T-cell (primary cell): ENCODE measurements around the gene AKAP13. TPM values are rescaled to one million over a fixed set of nuclear protein-coding genes. Genes with fewer than 3 reads are reported as not detected.

Source experiments
- ATAC-seq, 4 experiments: fragments of 200-7000 bp in 3 of 4; fragments of 150-1000 bp in 1 of 4; cut with Tn5 transposase; replicated peaks in 1 of 4; 1 replicate in 3 of 4; 2 replicates in 1 of 4; pipeline ENCODE4 v1.10.0; 2021; ENCODE audit warnings: moderate library complexity in 3 of 4, mild to moderate bottlenecking in 2 of 4, moderate number of reproducible peaks in 1 of 4
- CTCF ChIA-PET, 2 donors: fragments of 300-600 bp; sonication (Branson Sonifier 250); formaldehyde crosslinking; loops; one replicate each; lab custom pipeline; 2022; ENCODE audit warnings: antibody characterized with exemption in 2 of 2; lab: Charles Lee
- POLR2A ChIA-PET, 2 donors: fragments of 300-600 bp; sonication (Branson Sonifier 250); formaldehyde crosslinking; loops; one replicate each; lab custom pipeline; 2022; ENCODE audit warnings: antibody characterized with exemption in 2 of 2; lab: Charles Lee
- DNase-seq, 35 experiments: peaks; one replicate each; pipeline versions ENCODE4 v3.0.0 to v3.0.0-alpha.2; 2013 to 2023
- H3K27ac ChIP-seq: one replicate; pipeline ENCODE4 v1.5.1; 2013; ENCODE audit warnings: low read length
- H3K27me3 ChIP-seq, 2 experiments: replicated peaks in 1 of 2; 1 replicate in 1 of 2; 2 replicates in 1 of 2; pipeline versions ENCODE4 v1.6.1 to v1.7.0; 2013; ENCODE audit warnings: low read length in 1 of 2, mixed read lengths in 1 of 2; ENCODE audit not compliant: control insufficient read depth in 2 of 2, insufficient read depth in 2 of 2; ENCODE audit errors: extremely low read depth in 1 of 2
- H3K36me3 ChIP-seq, 2 donors: 1 replicate in 1 of 2; 2 replicates in 1 of 2; pipeline versions ENCODE4 v1.6.1 to v1.7.0; 2013; ENCODE audit warnings: low read length in 1 of 2; ENCODE audit not compliant: control insufficient read depth in 2 of 2, insufficient read depth in 1 of 2; ENCODE audit errors: extremely low read depth in 1 of 2
- H3K4me1 ChIP-seq, 2 experiments: 1 replicate in 1 of 2; 2 replicates in 1 of 2; pipeline versions ENCODE4 v1.6.1 to v1.7.0; 2013; ENCODE audit warnings: low read length in 2 of 2, mixed read lengths in 1 of 2; ENCODE audit not compliant: insufficient read depth in 2 of 2, control insufficient read depth in 1 of 2; ENCODE audit errors: extremely low read depth in 1 of 2
- H3K4me3 ChIP-seq, 2 donors: 1 replicate in 1 of 2; 2 replicates in 1 of 2; pipeline versions ENCODE4 v1.5.1 to v1.7.0; 2013; ENCODE audit warnings: mild to moderate bottlenecking in 2 of 2, low read length in 1 of 2, moderate library complexity in 1 of 2; ENCODE audit not compliant: control insufficient read depth in 1 of 2; ENCODE audit errors: extremely low read depth in 1 of 2
- H3K9me3 ChIP-seq: 2 replicates; pipeline ENCODE4 v1.7.0; 2013
- H3K27ac Mint-ChIP-seq, 2 donors: one replicate each; pipeline ENCODE4 v1.8.0; 2020 to 2021; ENCODE audit warnings: mild to moderate bottlenecking in 2 of 2, mixed read lengths in 2 of 2
- H3K27me3 Mint-ChIP-seq, 2 donors: one replicate each; pipeline ENCODE4 v1.8.0; 2021 to 2022; ENCODE audit warnings: mixed read lengths in 2 of 2
- H3K36me3 Mint-ChIP-seq: one replicate; pipeline ENCODE4 v1.8.0; 2021; ENCODE audit warnings: mixed read lengths
- H3K4me1 Mint-ChIP-seq, 3 donors: one replicate each; pipeline ENCODE4 v1.8.0; 2020 to 2022; ENCODE audit warnings: mixed read lengths in 3 of 3, mild to moderate bottlenecking in 1 of 3
- H3K4me3 Mint-ChIP-seq, 3 donors: one replicate each; pipeline ENCODE4 v1.8.0; 2020 to 2022; ENCODE audit warnings: mild to moderate bottlenecking in 3 of 3, mixed read lengths in 3 of 3, moderate library complexity in 3 of 3
- H3K9me3 Mint-ChIP-seq, 3 donors: one replicate each; pipeline ENCODE4 v1.8.0; 2020 to 2022; ENCODE audit warnings: mixed read lengths in 3 of 3
- WGBS: methylation state at CpG from one replicate; pipeline ENCODE4 v1.1.5; 2013; ENCODE audit warnings: missing lambda C conversion rate; ENCODE audit not compliant: insufficient coverage; 5-methylcytosine and 5-hydroxymethylcytosine counted together
- total RNA-seq, 35 experiments: library from RNA in 6 of 35; stranded (reverse) in 6 of 35; fragments of 120-200 nt in 1 of 35; gene quantifications; one replicate each; pipeline versions ENCODE4 v1.2.1 to v1.2.4 and lab custom pipeline; 2013 to 2026

AKAP13 gene
- total RNA-seq, 5 donors from 2014 or later (not counting 1 experiment from before 2014, with no cell fraction given) = 232 to 391 (median 281) TPM

- ChIA-PET POLR2A (no interaction called here), CTCF (interaction anchor here in 1 of 2 donors (0.6 kb wide), 1 partner anchor 74 kb away, joined by 3 read pairs; no protein-coding TSS in a partner anchor)
- WGBS = 89% methylated on average over 8 of the region's 9 CpGs
- ATAC-seq (no peak), DNase-seq (no peak)
- Histone ChIP-seq H3K4me1 (peaks cover 36 to 37% of the 10 kb centered on the region in 2 experiments), H3K27me3 (no peaks in the 10 kb centered on the region), H3K36me3 (peaks cover 8 to 34% of the 10 kb centered on the region in 2 donors), H3K9me3 (no peaks in the 10 kb centered on the region), H3K4me3 (no peak overlapping the region), H3K27ac (peak overlapping the region; percentile 93)
- Mint-ChIP-seq H3K4me3 (peak overlapping the region in 1 of 3 donors; percentile 32), H3K27ac (peak overlapping the region; percentile 96 to 99), H3K4me1 (peaks cover 54 to 56% (median 55%) of the 10 kb centered on the region in 3 donors), H3K36me3 (peaks cover 35% of the 10 kb centered on the region), H3K9me3 (no peaks in the 10 kb centered on the region), H3K27me3 (no peaks in the 10 kb centered on the region)
Measured at GRCh38 chr15:85578941-85579701, 198.7 kb downstream of the AKAP13 start.

- no peaks in the 10 kb centered on the region for H3K9me3 ChIP-seq
- H3K4me1 ChIP-seq = peaks cover 39 to 45% of the 10 kb centered on the region in 2 experiments
- peak overlapping the region; percentile 93 for H3K27ac ChIP-seq
- H3K27me3 ChIP-seq = no peaks in the 10 kb centered on the region
- Mint-ChIP-seq H3K27ac (peak overlapping the region; percentile 96 to 99), H3K9me3 (no peaks in the 10 kb centered on the region), H3K4me1 (peaks cover 63 to 66% (median 65%) of the 10 kb centered on the region in 3 donors), H3K36me3 (peaks cover 39% of the 10 kb centered on the region), H3K27me3 (no peaks in the 10 kb centered on the region), H3K4me3 (peak overlapping the region; percentile 82 to 88 (median 82))
- H3K36me3 ChIP-seq = peaks cover 8 to 36% of the 10 kb centered on the region in 2 donors
- CTCF ChIA-PET = interaction anchor here in 1 of 2 donors (0.6 to 2.0 kb wide), 3 partner anchors 37 to 88 kb away, joined by 3 to 5 read pairs (median 3); no protein-coding TSS in a partner anchor
- ATAC-seq (no peak), DNase-seq (peak in 1 of 35 experiments; percentile 8)
- H3K4me3 ChIP-seq = no peak overlapping the region
- 90% methylated on average over 3 of the region's 14 CpGs for WGBS
- POLR2A ChIA-PET = interaction anchor here in 1 of 2 donors (0.5 to 1.4 kb wide), 5 partner anchors 12 to 88 kb away, joined by 3 to 6 read pairs (median 3); no protein-coding TSS in a partner anchor
Measured at GRCh38 chr15:85579957-85580694, 199.7 kb downstream of the AKAP13 start.

GRCh38 chr15:85580879-85581278 is 200.5 kb downstream of the AKAP13 start:
- DNase-seq = peak in 33 of 35 experiments; percentile 26 to 71 (median 48)
- no peaks in the 10 kb centered on the region for H3K9me3 ChIP-seq
- H3K4me1 ChIP-seq = peaks cover 39 to 45% of the 10 kb centered on the region in 2 experiments
- Mint-ChIP-seq H3K36me3 (peaks cover 43% of the 10 kb centered on the region), H3K4me3 (peak overlapping the region; percentile 82 to 88 (median 82)), H3K4me1 (peaks cover 70 to 73% (median 71%) of the 10 kb centered on the region in 3 donors), H3K9me3 (no peaks in the 10 kb centered on the region), H3K27ac (peak overlapping the region; percentile 96 to 99), H3K27me3 (no peaks in the 10 kb centered on the region)
- POLR2A ChIA-PET = interaction anchor here in 1 of 2 donors (0.7 to 1.4 kb wide), 5 partner anchors 13 to 87 kb away, joined by 3 to 5 read pairs (median 3); no protein-coding TSS in a partner anchor
- CTCF ChIA-PET = interaction anchor here in 1 of 2 donors (0.8 to 2.0 kb wide), 3 partner anchors 27 to 87 kb away, joined by 3 to 5 read pairs (median 4); no protein-coding TSS in a partner anchor
- H3K4me3 ChIP-seq = peak overlapping the region in 1 of 2 donors; percentile 55
- H3K36me3 ChIP-seq = peaks cover 4 to 38% of the 10 kb centered on the region in 2 donors
- H3K27me3 ChIP-seq = no peaks in the 10 kb centered on the region
- peak; percentile 22 to 61 (median 40) for ATAC-seq
- WGBS = 13% methylated on average over 2 of the region's 3 CpGs
- H3K27ac ChIP-seq = peak overlapping the region; percentile 93

DNA sequence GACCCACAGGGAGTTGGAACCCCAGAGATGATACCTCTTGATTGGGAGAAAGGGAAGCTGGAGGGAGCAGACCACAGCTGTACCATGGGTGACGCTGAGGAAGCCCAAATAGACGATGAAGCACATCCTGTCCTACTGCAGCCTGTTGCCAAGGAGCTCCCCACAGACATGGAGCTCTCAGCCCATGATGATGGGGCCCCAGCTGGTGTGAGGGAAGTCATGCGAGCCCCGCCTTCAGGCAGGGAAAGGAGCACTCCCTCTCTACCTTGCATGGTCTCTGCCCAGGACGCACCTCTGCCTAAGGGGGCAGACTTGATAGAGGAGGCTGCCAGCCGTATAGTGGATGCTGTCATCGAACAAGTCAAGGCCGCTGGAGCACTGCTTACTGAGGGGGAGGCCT is 201.1 kb downstream of the AKAP13 start:
- ChIA-PET POLR2A (interaction anchor here (0.5 to 2.1 kb wide), 12 partner anchors 14 to 210 kb away, joined by 3 to 23 read pairs (median 3); no protein-coding TSS in a partner anchor), CTCF (interaction anchor here in 1 of 2 donors (0.8 to 2.0 kb wide), 5 partner anchors 22 to 86 kb away, joined by 3 to 5 read pairs (median 4); no protein-coding TSS in a partner anchor)
- Mint-ChIP-seq H3K27ac (peak overlapping the region; percentile 96 to 99), H3K4me1 (peaks cover 74 to 78% (median 76%) of the 10 kb centered on the region in 3 donors), H3K4me3 (peak overlapping the region; percentile 82 to 88 (median 82)), H3K36me3 (peaks cover 40% of the 10 kb centered on the region), H3K9me3 (no peaks in the 10 kb centered on the region), H3K27me3 (no peaks in the 10 kb centered on the region)
- peak overlapping the region in 1 of 2 donors; percentile 55 for H3K4me3 ChIP-seq
- H3K36me3 ChIP-seq = peaks cover 4 to 36% of the 10 kb centered on the region in 2 donors
- H3K4me1 ChIP-seq = peaks cover 39 to 45% of the 10 kb centered on the region in 2 experiments
- peak overlapping the region; percentile 93 for H3K27ac ChIP-seq
- 0% methylated on average over 2 of the region's 8 CpGs for WGBS
- ATAC-seq = peak in 3 of 4 experiments; percentile 31 to 34 (median 32)
- no peaks in the 10 kb centered on the region for H3K27me3 ChIP-seq
- H3K9me3 ChIP-seq = no peaks in the 10 kb centered on the region
- peak in 32 of 35 experiments; percentile 27 to 73 (median 50) for DNase-seq

GRCh38 chr15:85582131-85583079 is 202.0 kb downstream of the AKAP13 start:
- POLR2A ChIA-PET = interaction anchor here (0.5 to 2.1 kb wide), 17 partner anchors 8 to 209 kb away, joined by 3 to 23 read pairs (median 4); partner anchors contain the start of gene AKAP13 (in 1 of the 2)
- Histone ChIP-seq H3K4me3 (peak overlapping the region; percentile 55 to 58), H3K27ac (peak overlapping the region; percentile 93), H3K4me1 (peaks cover 39 to 45% of the 10 kb centered on the region in 2 experiments), H3K36me3 (peaks cover 4 to 42% of the 10 kb centered on the region in 2 donors), H3K9me3 (no peaks in the 10 kb centered on the region), H3K27me3 (no peaks in the 10 kb centered on the region)
- ATAC-seq = peak; percentile 87 to 92 (median 90)
- Mint-ChIP-seq H3K4me3 (peak overlapping the region; percentile 82 to 88 (median 82)), H3K36me3 (peaks cover 41% of the 10 kb centered on the region), H3K27me3 (no peaks in the 10 kb centered on the region), H3K9me3 (no peaks in the 10 kb centered on the region), H3K27ac (peak overlapping the region; percentile 96 to 99), H3K4me1 (peaks cover 76 to 82% (median 77%) of the 10 kb centered on the region in 3 donors)
- CTCF ChIA-PET = interaction anchor here in 1 of 2 donors (0.6 to 2.0 kb wide), 8 partner anchors 15 to 112 kb away, joined by 3 to 5 read pairs (median 3); no protein-coding TSS in a partner anchor
- DNase-seq = peak; percentile 32 to 79 (median 64)
- 0% methylated on average over 1 of the region's 10 CpGs for WGBS
